GM21447 (cell line): ENCODE measurements around the gene ALG1.
A peak's percentile ranks its signal among the peaks of the same experiment; 100 is the strongest.
"Not testable (repeated sequence)": the region's sequence is repeated elsewhere in the genome, so short reads cannot be mapped to it uniquely, and the experiment has no call there.

Experiments
- ATAC-seq: cut with Tn5 transposase; IDR thresholded peaks from one replicate; pipeline ENCODE4 v1.9.1; 2021; ENCODE audit not compliant: unreplicated experiment

The ALG1 gene

DNA sequence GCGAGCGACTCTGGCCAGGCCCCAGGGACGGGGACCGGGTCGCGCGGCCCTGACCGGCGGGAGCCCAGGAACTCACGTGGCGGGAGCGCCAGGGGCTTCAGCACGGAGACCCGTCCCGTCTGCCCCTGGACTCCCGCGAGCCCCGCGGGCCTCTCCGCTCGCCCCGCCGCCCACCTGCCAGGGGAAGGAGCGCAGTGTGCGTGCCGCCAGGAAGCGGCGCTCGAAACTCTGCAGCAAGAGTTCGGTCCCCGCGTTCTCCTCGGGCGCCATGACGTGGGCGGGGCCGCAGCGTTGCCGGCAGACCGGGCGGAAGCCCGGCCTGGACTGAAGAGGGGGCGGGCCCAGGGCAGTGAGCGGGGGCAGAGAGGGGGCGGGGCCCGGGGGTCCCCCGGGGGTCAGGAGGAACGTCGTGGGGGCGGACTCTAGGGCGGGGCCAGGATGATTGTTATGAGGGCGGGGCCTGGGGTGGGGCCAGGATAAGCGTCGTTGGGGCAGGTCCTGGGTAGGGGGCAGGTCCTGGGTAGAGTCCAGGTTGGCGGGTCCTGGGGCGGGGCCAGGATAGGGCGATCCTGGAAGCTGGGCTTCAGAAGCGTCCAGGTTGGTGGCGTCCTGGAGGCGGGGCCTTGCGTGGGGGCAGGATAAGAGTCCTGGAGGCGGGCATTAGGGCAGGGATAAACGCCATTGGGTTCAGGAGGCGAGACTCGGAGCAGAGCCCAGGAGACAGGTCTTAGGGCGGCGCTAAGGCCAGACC, 26.0 kb downstream of the ALG1 start, which contains the start of gene EEF2KMT:
EEF2KMT (minus strand) TSS at position 326 of the 751 bp plus-strand sequence; CDS start at position 270, 56 bp downstream.
- peak; percentile 91 for ATAC-seq

DNA sequence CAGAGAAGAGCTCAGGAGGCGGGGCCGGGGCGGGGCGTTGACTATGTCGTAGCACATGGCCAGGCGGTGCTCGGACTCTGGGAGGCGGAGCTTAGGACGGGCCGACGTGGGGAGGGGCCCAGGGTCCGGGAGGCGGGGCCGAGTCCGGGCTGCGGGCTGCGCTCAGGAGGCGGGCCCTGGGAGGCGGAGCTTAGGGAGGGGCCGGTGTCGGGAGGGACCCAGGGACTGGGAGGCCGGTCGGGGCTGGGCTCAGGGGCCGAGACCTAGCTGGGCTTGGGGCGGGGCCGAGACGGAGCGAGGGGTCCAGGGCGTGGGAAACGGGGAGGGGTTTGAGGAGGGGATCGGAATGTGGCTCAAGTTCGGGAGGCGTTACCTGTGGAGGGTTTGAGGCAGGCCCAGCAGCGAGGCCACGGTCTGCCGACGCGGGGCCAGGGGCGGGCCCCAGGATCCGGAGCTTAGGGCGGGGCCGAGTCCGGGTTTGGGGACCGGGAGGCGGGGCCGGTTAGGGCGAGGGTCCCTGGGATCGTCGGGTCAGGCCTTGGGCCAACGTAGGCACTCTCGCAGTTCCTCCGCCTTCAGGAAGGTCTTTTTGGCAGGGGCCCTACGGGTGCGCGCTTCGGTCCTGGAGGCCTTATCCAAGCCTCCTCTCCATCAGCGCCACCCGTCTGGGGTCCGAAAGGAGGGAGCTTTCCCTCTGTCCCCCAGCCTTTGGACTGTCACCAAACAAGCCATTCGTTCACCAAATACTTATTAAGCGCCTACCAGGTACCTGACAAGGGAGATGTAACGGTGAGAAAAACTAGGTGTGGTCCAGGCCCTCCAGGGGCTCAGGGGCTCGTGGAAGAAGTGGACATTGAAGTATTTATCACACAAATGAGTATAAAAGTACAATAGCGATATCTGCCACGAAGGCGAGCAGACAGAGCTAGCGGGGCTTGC, 26.8 kb downstream of the ALG1 start:
- ATAC-seq: not testable (repeated sequence)

DNA sequence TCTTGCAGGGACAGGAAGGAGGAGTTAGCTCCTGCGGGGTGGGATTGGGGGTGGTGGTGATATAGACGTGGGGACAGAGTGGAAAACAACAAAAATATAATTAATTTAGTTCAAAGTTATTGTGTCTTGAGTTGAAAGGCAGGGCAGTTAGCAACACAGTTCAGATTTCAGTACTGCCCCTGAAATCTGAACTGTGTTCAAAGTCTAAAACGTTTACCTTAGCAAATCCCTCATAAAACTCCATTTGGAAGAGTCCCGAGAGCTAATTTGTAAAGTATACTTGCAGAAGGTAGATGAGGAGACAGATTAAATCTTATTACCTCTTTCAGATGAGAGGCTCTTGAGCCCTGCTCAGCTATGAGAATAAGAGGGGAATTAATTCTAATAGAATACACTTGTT, 27.5 kb downstream of the ALG1 start:
- not testable (repeated sequence) for ATAC-seq

DNA sequence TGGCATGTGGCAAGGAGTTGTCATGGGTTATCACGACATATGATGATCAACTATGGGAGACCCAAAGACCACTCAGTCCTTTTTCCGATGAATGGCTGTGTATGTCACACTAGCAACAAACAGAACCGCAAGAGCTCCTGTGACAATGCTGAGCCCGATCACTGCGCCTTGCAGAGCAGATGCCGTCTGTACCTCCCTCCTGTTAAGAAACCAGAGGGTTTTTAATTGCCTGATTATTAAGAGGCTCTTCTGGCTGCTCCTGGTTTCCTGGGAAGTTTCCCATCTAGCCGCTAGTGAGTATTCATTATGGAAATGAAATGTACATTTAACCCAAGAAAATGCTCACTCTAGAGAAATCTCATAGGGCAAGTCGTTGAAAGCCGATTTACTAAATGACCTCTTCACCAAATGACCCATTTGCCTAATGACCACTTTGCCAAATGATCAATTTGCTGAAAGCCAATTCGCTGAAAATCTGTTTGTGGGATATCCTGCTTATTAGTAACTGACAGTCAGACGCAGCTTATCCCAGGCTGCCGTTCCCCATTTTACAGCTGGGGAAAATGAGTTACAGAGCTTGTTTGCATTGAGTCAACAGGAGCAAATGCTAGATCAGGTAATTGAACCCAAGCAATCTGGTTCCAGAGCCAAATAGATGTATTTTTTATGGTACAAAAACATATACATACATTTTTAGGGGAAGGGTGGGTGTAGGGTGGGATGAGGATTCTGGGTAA, 31.8 kb downstream of the ALG1 start:
- ATAC-seq: not testable (repeated sequence)

DNA sequence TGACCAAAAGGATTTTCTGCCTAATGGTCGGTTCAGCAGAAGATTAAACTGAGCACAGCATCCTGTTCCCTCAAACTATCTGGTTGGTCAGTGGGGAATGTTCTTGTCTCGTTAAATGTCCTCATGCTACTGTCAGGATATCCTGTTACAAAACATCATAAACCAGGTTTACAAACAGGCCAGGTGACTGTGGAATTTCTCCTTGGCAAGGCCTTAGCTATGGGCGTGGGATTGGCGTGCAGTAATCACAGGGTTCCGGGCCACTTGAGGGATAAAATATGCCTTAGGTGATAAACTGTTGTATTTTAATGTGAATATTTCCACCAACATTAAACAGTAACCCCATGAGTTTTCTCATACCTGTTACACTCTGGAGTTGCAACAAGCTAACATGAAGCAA, 33.4 kb downstream of the ALG1 start:
- not testable (repeated sequence) for ATAC-seq

DNA sequence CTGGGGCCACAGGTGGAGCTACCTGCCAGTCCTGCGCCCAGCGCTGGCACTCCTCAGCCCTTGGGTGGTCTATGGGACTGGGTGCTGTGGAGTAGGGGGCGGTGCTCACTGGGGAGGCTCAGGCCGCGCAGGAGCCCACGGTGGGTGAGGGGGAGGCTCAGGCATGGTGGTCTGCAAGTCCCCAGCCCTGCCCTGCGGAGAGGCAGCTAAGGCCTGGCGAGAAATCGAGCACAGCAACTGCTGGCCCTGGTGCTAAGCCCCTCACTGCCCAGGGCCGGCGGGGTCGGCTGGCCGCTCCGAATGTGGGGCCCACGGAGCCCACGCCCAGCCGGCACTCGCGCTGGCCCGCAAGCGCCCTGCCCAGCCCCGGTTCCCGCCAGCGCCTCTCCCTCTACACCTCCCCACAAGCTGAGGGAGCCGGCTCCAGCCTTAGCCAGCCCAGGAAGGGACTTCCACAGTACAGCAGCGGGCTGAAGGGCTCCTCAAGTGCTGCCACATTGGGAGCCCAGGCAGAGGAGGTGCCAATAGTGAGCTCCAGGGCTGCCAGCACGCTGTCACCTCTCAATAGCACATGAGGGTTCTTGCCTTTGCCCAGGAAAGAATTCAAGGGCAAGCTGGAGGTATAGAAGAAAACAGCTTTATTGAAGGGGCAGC, 37.0 kb downstream of the ALG1 start:
- no peak for ATAC-seq

DNA sequence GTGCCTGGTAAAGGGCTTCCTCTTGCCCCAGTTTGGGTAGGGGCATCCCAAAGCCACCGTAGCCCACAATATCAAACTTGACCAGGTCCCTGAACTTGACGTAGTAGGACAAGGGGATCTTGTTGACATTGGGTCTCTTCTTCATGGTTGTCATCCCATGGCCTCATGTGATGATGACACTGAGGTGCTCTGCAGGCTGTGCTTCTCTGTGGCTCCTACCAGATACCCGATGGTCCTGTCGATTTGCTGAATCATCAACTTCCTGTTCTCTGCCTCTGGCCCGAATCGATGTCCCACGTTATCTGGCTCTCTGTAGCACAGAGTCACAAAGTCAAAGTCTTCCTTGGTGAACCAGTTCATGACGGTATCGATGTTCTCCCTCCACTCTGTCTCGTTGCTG, 39.3 kb downstream of the ALG1 start:
- not testable (repeated sequence) for ATAC-seq

DNA sequence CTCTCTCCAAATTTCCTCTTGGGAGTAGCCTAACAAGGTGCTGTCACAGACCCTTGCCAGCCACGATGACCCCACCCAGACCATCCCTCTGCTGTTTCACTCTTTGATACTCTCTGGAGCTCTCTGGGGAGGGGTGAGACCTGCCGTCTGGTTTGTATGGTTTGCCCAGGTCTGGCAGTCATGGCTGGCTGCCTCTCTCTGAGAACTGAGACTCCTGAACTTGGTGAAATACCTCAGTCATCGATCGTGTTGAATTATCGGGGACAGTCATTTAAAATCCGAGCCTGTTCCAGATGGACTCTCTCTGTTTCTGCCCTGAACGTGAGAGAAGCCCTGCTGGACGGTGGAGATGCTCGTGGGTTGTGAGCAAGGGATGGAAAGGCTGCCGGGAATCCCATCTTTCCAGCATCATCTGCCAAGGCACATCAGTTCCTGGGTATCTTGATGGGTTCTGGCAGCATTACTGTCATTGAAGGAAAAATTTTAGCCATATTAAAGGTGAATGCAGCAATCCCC, 45.2 kb downstream of the ALG1 start:
- not testable (repeated sequence) for ATAC-seq

DNA sequence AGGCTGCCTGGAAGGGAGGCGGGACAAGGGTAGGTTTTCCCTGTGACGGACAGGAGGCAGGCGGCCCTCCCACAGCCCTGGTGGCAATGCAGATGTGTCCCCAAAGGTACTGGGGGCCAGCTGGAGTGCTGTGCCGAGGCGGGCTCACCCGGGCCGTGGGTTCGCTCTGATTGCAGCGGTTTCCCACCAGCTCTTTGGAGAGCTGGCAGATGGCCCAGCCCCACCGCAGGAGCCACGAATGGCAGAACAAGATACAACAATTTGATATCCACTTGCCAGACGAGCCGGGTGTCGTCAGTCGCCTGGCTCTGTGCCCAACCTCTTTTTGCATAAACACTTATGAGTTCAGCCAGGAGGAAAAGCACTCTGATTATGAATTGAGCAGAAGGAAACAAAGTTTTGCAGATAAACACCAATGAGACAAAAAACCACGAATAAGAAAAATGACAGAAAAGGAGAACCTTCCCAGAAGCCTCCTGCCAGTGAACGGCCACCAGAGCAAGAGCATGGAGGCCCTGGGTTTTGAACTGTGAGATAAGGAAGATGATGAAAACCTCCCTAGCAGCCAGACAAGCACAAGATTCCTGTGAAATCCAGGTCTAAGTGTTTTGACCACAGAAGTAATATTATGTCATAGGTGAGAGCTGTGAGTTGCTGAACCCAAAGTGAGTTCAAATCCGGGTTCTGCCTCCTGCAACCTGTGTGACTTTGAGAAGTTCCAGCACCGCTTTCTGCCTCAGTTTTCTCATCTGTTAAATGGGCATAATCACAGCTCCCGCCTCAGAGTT, 45.9 kb downstream of the ALG1 start:
- not testable (repeated sequence) for ATAC-seq

DNA sequence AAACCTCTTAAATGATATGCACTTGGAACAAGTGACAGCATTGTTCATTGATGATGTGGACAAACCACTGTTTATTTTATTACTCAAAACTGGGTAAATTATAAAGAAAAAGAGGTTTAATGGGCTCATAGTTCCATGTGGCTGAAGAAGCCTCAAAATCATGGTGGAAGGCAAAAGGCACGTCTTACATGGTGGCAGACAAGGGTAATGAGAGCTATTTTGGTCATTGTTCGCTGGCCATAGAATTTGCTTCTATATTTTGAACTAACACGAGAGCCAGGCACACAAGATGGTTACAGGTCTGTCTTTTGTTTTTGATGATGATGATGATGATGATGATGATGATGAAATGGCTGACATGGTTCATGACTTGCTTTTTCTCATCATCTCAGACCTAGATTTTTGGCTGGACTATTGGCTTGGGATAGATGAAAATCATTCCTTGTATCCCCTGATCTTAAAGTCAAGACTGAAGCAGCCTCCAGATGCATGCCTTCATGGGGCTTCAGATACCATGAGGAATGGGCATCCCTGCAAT, 59.9 kb downstream of the ALG1 start:
- not testable (repeated sequence) for ATAC-seq

DNA sequence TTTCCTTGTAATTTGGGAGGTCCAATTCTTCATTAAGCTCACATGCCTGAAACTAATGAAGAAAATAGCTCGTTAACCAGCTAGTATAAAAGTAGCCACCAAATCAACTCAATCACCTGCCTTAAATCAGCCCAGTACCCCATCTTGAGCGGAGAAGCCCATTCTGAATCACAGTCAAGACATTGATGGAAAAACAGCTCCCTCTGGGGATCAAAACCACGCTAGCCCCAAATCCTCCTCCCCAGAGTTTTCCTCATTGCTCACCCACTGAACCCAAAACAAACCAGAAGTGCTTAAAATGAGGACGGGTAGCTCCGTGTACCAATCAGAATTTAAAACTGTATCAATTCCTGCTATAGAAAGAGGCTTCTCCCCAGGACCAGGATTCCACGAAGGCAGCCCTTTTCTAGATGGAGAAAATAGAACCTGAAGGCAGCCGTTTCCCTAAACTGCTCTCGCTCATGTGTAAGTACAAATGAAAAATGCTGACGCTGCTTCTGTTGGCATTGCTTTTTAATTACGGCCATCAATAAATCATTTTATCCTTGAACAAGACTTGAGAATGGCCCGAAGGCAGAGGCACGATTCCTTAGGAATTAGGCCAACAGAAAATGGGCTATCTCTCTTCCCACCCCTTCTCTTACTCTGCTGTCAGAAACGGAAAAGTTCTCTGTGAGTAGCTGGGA, 61.4 kb downstream of the ALG1 start:
- ATAC-seq: not testable (repeated sequence)

DNA sequence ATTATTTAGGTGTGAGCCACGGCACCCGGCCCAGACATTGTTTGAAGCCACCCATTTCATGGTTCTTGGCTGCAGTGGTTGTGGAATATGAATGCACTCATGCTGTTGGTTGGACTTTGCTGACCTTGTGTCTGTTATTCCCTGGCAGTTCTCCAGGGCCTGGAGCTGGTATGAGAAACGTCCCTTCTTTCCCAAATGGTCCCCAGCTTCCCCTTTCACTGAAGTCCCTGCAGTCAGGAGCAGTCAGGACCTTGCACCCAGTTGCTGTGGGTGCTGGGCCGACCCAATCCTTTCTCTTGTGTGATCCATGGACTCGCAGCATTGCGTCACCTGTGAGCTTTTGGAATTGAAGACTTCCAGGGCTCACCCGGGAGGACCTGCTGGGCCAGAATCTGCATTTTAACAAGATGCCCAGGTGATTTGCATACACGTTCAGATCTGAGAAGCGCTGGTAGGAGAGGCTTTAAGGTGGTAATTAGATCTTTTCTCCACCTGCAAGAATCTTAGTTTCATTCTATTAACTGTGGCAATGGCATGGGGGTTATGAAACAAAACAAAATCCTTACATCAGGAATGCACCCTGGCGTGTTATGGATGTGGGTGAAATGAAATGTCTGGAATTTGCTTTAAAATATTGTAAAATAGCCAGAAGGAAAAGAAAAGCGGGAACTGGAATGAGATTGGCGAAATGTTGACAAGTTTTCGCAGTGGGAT, 63.3 kb downstream of the ALG1 start:
- ATAC-seq: not testable (repeated sequence)
